Ascending aorta (tissue), 2 donors: ENCODE measurements around the gene CAMSAP2. TPM values are rescaled to one million over a fixed set of nuclear protein-coding genes. Genes with fewer than 3 reads are reported as not detected.

Source experiments
- DNase-seq, 2 donors: peaks; one replicate each; pipeline ENCODE4 v3.0.0-alpha.2; 2019; ENCODE audit warnings: low spot score in 2 of 2
- H3K27ac ChIP-seq, 2 donors: fragments of 200-600 bp; sonication (generic); one replicate each; pipeline ENCODE4 v1.5.1; 2016 to 2017; ENCODE audit warnings: mild to moderate bottlenecking in 1 of 2
- H3K27me3 ChIP-seq: fragments of 200-600 bp; sonication (generic); one replicate; pipeline ENCODE4 v1.5.1; 2017
- H3K36me3 ChIP-seq, 2 donors: fragments of 200-600 bp; sonication (generic); one replicate each; pipeline ENCODE4 v1.5.1; 2016
- H3K4me1 ChIP-seq, 2 donors: fragments of 200-600 bp; sonication (generic); one replicate each; pipeline ENCODE4 v1.5.1; 2016 to 2017; ENCODE audit warnings: mild to moderate bottlenecking in 1 of 2
- H3K4me3 ChIP-seq, 2 donors: fragments of 200-600 bp; sonication (generic); one replicate each; pipeline ENCODE4 v1.5.1; 2016 to 2017; ENCODE audit warnings: mild to moderate bottlenecking in 1 of 2
- H3K9me3 ChIP-seq, 2 donors: fragments of 200-600 bp; sonication (generic); one replicate each; pipeline ENCODE4 v1.5.1; 2016
- CTCF ChIP-seq, 3 experiments: fragments of 200-600 bp in 2 of 3; fragments of 450-650 bp in 1 of 3; sonication (generic) in 2 of 3; IDR thresholded peaks; one replicate each; pipeline ENCODE4 v1.5.1; 2016 to 2019; ENCODE audit warnings: antibody characterized with exemption in 3 of 3, mild to moderate bottlenecking in 1 of 3, moderate library complexity in 1 of 3
- intact Hi-C: fragments of 100-400 bp; cut with DNase I; formaldehyde crosslinking; loops from one replicate; pipeline ENCODE4 v1.15.1; 2023
- total RNA-seq: library from RNA; depleted of rRNA; stranded (reverse); fragments of >200 nt; gene quantifications from one replicate; pipeline ENCODE4 v1.1.0, GENCODE V29; 2016

Gene CAMSAP2
- total RNA-seq, 1 donor from 2014 or later: 22.4 TPM

- no peak for TF ChIP-seq CTCF (IDR thresholded peaks at IDR 0.05)
- no peak overlapping the region for H3K4me3 ChIP-seq
- H3K36me3 ChIP-seq: no peaks in the 10 kb centered on the region
- no peaks in the 10 kb centered on the region for H3K9me3 ChIP-seq
- no peaks in the 10 kb centered on the region for H3K4me1 ChIP-seq
- no peaks in the 10 kb centered on the region for H3K27me3 ChIP-seq
- no peak overlapping the region for H3K27ac ChIP-seq
- intact Hi-C loops: no loop called here
- DNase-seq: no peak
Measured at GRCh38 chr1:200900877-200901276, 162.2 kb downstream of the CAMSAP2 start.

DNA sequence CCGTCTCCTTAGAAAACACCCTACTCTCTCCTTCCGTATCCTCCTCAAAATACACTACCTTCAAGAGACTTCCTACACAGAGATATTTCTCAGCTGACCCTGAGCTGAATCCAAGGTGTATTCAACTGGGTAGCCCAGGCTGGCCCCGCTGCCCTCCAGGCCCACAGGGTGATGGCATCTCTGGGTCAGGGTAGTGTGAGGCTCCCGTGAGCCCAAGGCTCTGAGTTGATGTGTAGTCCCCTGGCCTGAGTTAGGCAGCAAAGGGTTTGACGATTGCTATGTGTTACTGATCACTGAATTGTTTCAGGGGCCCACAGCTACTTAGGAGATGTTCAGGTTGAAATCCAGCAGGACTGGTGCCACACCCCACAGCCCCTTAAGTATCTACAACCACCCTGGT lies 162.7 kb downstream of the CAMSAP2 start:
- no peak for DNase-seq
- Histone ChIP-seq H3K4me3 (no peak overlapping the region), H3K9me3 (no peaks in the 10 kb centered on the region), H3K4me1 (no peaks in the 10 kb centered on the region), H3K27ac (no peak overlapping the region), H3K27me3 (no peaks in the 10 kb centered on the region), H3K36me3 (no peaks in the 10 kb centered on the region)
- no peak for TF ChIP-seq CTCF (IDR thresholded peaks at IDR 0.05)
- intact Hi-C loops: no loop called here

DNA sequence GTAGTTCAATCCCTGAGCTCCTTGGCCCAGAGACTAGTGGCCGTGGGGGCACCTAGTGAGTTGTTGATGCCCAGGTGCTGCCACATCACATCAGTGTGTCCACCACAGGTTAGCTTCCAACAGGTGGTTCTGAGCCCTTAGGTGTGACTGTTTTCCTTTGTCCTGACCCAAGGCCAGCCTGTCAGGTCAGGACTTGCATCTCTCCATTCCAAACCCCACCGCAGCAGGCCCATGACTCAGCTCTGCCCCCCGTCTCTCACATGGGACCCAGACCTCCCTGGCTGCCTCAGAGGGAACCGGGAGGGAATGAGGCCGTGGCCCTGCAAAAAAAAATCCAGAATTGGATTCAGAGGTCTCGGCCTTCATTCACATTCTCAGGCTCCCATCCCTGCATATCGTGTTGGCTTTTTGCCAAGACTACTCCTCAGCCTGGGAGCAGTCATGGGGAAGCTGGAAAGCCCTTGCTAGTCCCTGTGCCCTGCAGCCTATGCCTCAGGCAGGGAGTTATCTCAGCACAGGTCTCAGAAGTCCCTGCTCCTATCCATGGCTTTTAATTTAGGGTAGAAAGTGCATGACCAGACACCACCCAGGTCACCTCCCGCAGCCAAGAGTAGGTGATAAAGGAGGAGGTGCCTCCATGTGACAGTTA lies 163.2 kb downstream of the CAMSAP2 start:
- Histone ChIP-seq H3K9me3 (no peaks in the 10 kb centered on the region), H3K36me3 (no peaks in the 10 kb centered on the region), H3K27me3 (no peaks in the 10 kb centered on the region), H3K4me1 (no peaks in the 10 kb centered on the region), H3K4me3 (no peak overlapping the region), H3K27ac (no peak overlapping the region)
- intact Hi-C loops: no loop called here
- TF ChIP-seq CTCF (IDR thresholded peaks at IDR 0.05): no peak
- DNase-seq: no peak

GRCh38 chr1:200903793-200904192 lies 165.1 kb downstream of the CAMSAP2 start:
- H3K36me3 ChIP-seq: no peaks in the 10 kb centered on the region
- no peak overlapping the region for H3K27ac ChIP-seq
- no peaks in the 10 kb centered on the region for H3K27me3 ChIP-seq
- no peak overlapping the region for H3K4me3 ChIP-seq
- no peaks in the 10 kb centered on the region for H3K9me3 ChIP-seq
- H3K4me1 ChIP-seq: no peaks in the 10 kb centered on the region
- TF ChIP-seq CTCF (IDR thresholded peaks at IDR 0.05): no peak
- intact Hi-C loops: no loop called here
- no peak for DNase-seq

- Histone ChIP-seq H3K36me3 (no peaks in the 10 kb centered on the region), H3K27ac (no peak overlapping the region), H3K27me3 (no peaks in the 10 kb centered on the region), H3K4me1 (no peaks in the 10 kb centered on the region), H3K4me3 (no peak overlapping the region), H3K9me3 (no peaks in the 10 kb centered on the region)
- intact Hi-C loops: no loop called here
- no peak for DNase-seq
- TF ChIP-seq CTCF (IDR thresholded peaks at IDR 0.05): no peak
Measured at GRCh38 chr1:200904772-200905171, 166.1 kb downstream of the CAMSAP2 start.
